H1 (cell line): ENCODE data around the gene CRYBG3. TPM values are rescaled to one million over a fixed set of nuclear protein-coding genes. Genes with fewer than 3 reads are reported as not detected.

Source experiments
- CTCF ChIA-PET: fragments of 300-600 bp; sonication (Branson Sonifier 250); formaldehyde crosslinking; loops from one replicate; lab custom pipeline; 2021; ENCODE audit not compliant: partially characterized antibody; lab: Charles Lee
- POLR2A ChIA-PET: fragments of 300-600 bp; sonication (Branson Sonifier 250); formaldehyde crosslinking; loops from one replicate; lab custom pipeline; 2021; ENCODE audit warnings: inconsistent platforms; ENCODE audit not compliant: partially characterized antibody; lab: Charles Lee
- DNase-seq, 2 experiments: peaks; one replicate each; pipeline versions ENCODE4 v3.0.0 to v3.0.0-alpha.2; 2010 to 2022; ENCODE audit warnings: low spot score in 2 of 2, low read depth in 1 of 2, mixed read lengths in 1 of 2
- FAIRE-seq: peaks from 2 replicates; lab custom pipeline; 2011; peaks lifted over from hg19 to GRCh38; lab: Jason Lieb, UNC
- H2AFZ ChIP-seq: 2 replicates; pipeline ENCODE4 v1.8.1; 2012; ENCODE audit warnings: low read length, inconsistent platforms
- H2AK5ac ChIP-seq: 2 replicates; pipeline ENCODE4 v1.6.1; 2013; ENCODE audit warnings: low read depth, low read length
- H2BK120ac ChIP-seq: replicated peaks from 2 replicates; pipeline ENCODE3; 2013; ENCODE audit warnings: low read depth, low read length, inconsistent platforms
- H2BK12ac ChIP-seq: 2 replicates; pipeline ENCODE4 v1.6.1; 2013; ENCODE audit warnings: low read depth, low read length
- H2BK15ac ChIP-seq: 2 replicates; pipeline ENCODE4 v1.6.1; 2013; ENCODE audit warnings: low read length
- H2BK20ac ChIP-seq: 2 replicates; pipeline ENCODE4 v1.6.1; 2013; ENCODE audit warnings: low read length
- H2BK5ac ChIP-seq: 2 replicates; pipeline ENCODE4 v1.6.1; 2013; ENCODE audit warnings: low read depth, low read length
- H3K14ac ChIP-seq: 2 replicates; pipeline ENCODE4 v1.6.1; 2013; ENCODE audit warnings: inconsistent platforms; ENCODE audit not compliant: insufficient read length
- H3K18ac ChIP-seq: 2 replicates; pipeline ENCODE4 v1.6.1; 2013; ENCODE audit warnings: low read length; ENCODE audit errors: extremely low read depth
- H3K23ac ChIP-seq: 2 replicates; pipeline ENCODE4 v1.6.1; 2013; ENCODE audit warnings: inconsistent platforms; ENCODE audit not compliant: insufficient read length
- H3K23me2 ChIP-seq: 2 replicates; pipeline ENCODE4 v1.6.1; 2013; ENCODE audit warnings: low read depth, low read length
- H3K27ac ChIP-seq: 2 replicates; pipeline ENCODE4 v1.6.1; 2011; ENCODE audit warnings: low read depth, low read length, inconsistent platforms
- H3K27me3 ChIP-seq, 4 experiments: replicated peaks in 1 of 4; 1 replicate in 1 of 4; 2 replicates in 3 of 4; pipeline versions ENCODE4 v1.6.1 to v1.8.1; 2011 to 2013; ENCODE audit warnings: low read length in 3 of 4, mild to moderate bottlenecking in 3 of 4, inconsistent platforms in 2 of 4, mixed read lengths in 2 of 4, moderate library complexity in 1 of 4; ENCODE audit not compliant: control insufficient read depth in 3 of 4, insufficient read depth in 3 of 4; ENCODE audit errors: extremely low read depth in 1 of 4
- H3K36me3 ChIP-seq, 4 experiments: 2 replicates each; pipeline versions ENCODE4 v1.6.1 to v1.8.1; 2011 to 2013; ENCODE audit warnings: mild to moderate bottlenecking in 4 of 4, low read length in 3 of 4, moderate library complexity in 2 of 4, control low read depth in 1 of 4, inconsistent platforms in 1 of 4; ENCODE audit not compliant: insufficient read depth in 4 of 4, control insufficient read depth in 2 of 4
- H3K4ac ChIP-seq: replicated peaks from 2 replicates; pipeline ENCODE3; 2013; ENCODE audit warnings: low read length, low read depth, mixed read lengths, inconsistent platforms; ENCODE audit not compliant: insufficient read length
- H3K4me1 ChIP-seq, 4 experiments: replicated peaks in 1 of 4; 1 replicate in 1 of 4; 2 replicates in 3 of 4; pipeline versions ENCODE4 v1.6.1 to v1.8.1; 2011 to 2013; ENCODE audit warnings: low read length in 3 of 4, inconsistent platforms in 2 of 4, mixed read lengths in 1 of 4; ENCODE audit not compliant: insufficient read depth in 4 of 4, control insufficient read depth in 3 of 4
- H3K4me2 ChIP-seq, 2 experiments: 2 replicates each; pipeline versions ENCODE4 v1.6.1 to v1.8.1; 2011 to 2013; ENCODE audit warnings: low read depth in 2 of 2, low read length in 2 of 2, control low read depth in 1 of 2, inconsistent platforms in 1 of 2, mild to moderate bottlenecking in 1 of 2; ENCODE audit not compliant: insufficient read depth in 1 of 2
- H3K4me3 ChIP-seq, 4 experiments: fragments of 200-600, 300-600 bp in 1 of 4; sonication (generic), shearing (Covaris generic), sonication (Bioruptor Twin) in 1 of 4; 2 replicates each; pipeline versions ENCODE4 v1.5.1 to v1.8.1; 2011 to 2016; ENCODE audit warnings: low read length in 4 of 4, low read depth in 3 of 4, control low read depth in 2 of 4, inconsistent platforms in 2 of 4, mild to moderate bottlenecking in 2 of 4, mixed read lengths in 1 of 4, moderate library complexity in 1 of 4; ENCODE audit not compliant: insufficient read depth in 2 of 4; ENCODE audit errors: extremely low read depth in 1 of 4
- H3K56ac ChIP-seq: replicated peaks from 2 replicates; pipeline ENCODE3; 2013; ENCODE audit warnings: low read depth, mild to moderate bottlenecking, mixed read lengths, low read length, inconsistent platforms; ENCODE audit not compliant: insufficient read length
- H3K79me1 ChIP-seq: 2 replicates; pipeline ENCODE4 v1.6.1; 2013; ENCODE audit warnings: low read depth, low read length, control low read depth
- H3K79me2 ChIP-seq, 2 experiments: 2 replicates each; pipeline versions ENCODE4 v1.6.1 to v1.8.1; 2012 to 2013; ENCODE audit warnings: low read length in 2 of 2, mild to moderate bottlenecking in 2 of 2, inconsistent platforms in 1 of 2; ENCODE audit not compliant: insufficient read depth in 2 of 2, control insufficient read depth in 1 of 2
- H3K9ac ChIP-seq, 4 experiments: replicated peaks in 1 of 4; 1 replicate in 1 of 4; 2 replicates in 3 of 4; pipeline versions ENCODE4 v1.6.1 to v1.8.1; 2011 to 2013; ENCODE audit warnings: low read depth in 3 of 4, low read length in 3 of 4, control low read depth in 2 of 4, mild to moderate bottlenecking in 2 of 4, moderate library complexity in 2 of 4, inconsistent platforms in 1 of 4; ENCODE audit errors: extremely low read depth in 1 of 4
- H3K9me3 ChIP-seq, 2 experiments: 2 replicates each; pipeline versions ENCODE4 v1.6.1 to v1.8.1; 2012 to 2013; ENCODE audit warnings: mild to moderate bottlenecking in 2 of 2, moderate library complexity in 2 of 2, control low read depth in 1 of 2, inconsistent platforms in 1 of 2, low read depth in 1 of 2, low read length in 1 of 2, mixed read lengths in 1 of 2; ENCODE audit not compliant: insufficient read depth in 2 of 2
- H4K20me1 ChIP-seq, 2 experiments: replicated peaks in 1 of 2; 2 replicates each; pipeline versions ENCODE3 to v1.8.1; 2011 to 2013; ENCODE audit warnings: inconsistent platforms in 2 of 2, low read length in 2 of 2, mild to moderate bottlenecking in 1 of 2; ENCODE audit not compliant: insufficient read depth in 2 of 2, control insufficient read depth in 1 of 2
- H4K5ac ChIP-seq: 2 replicates; pipeline ENCODE4 v1.6.1; 2013; ENCODE audit warnings: low read length, low read depth, mixed read lengths, inconsistent platforms; ENCODE audit not compliant: insufficient read length
- H4K8ac ChIP-seq: 2 replicates; pipeline ENCODE4 v1.8.0; 2013; ENCODE audit warnings: mild to moderate bottlenecking, moderate library complexity, low read length, inconsistent platforms; ENCODE audit not compliant: insufficient read depth; ENCODE audit errors: extremely low read depth
- H4K91ac ChIP-seq: replicated peaks from 2 replicates; pipeline ENCODE3; 2013; ENCODE audit warnings: low read length, mixed read lengths, inconsistent platforms; ENCODE audit not compliant: insufficient read length
- CHD2 ChIP-seq: IDR thresholded peaks from 2 replicates; pipeline ENCODE4 v1.6.1; 2012; ENCODE audit warnings: low read length, improper control_type of control experiment
- CTCF ChIP-seq, 3 experiments: IDR thresholded peaks; 1 replicate in 2 of 3; 2 replicates in 1 of 3; pipeline versions ENCODE4 v1.5.1 to v1.6.1; 2011; ENCODE audit warnings: low read length in 3 of 3, mild to moderate bottlenecking in 3 of 3, inconsistent platforms in 2 of 3, low read depth in 1 of 3, moderate library complexity in 1 of 3; ENCODE audit not compliant: insufficient read depth in 1 of 3; ENCODE audit errors: control extremely low read depth in 1 of 3
- EP300 ChIP-seq, 2 experiments: IDR thresholded peaks; 1 replicate in 1 of 2; 2 replicates in 1 of 2; pipeline ENCODE4 v1.6.1; 2011 to 2012; ENCODE audit warnings: low read depth in 2 of 2, low read length in 2 of 2, mild to moderate bottlenecking in 2 of 2, borderline replicate concordance in 1 of 2, inconsistent platforms in 1 of 2, moderate library complexity in 1 of 2
- KDM1A ChIP-seq: fragments of 200-600, 300-600 bp; sonication (generic); IDR thresholded peaks from 2 replicates; pipeline ENCODE4 v1.7.1; 2016; ENCODE audit warnings: mild to moderate bottlenecking, low read length, borderline replicate concordance
- KDM4A ChIP-seq: IDR thresholded peaks from one replicate; pipeline ENCODE4 v1.7.1; 2012; ENCODE audit warnings: low read depth, mild to moderate bottlenecking, moderate library complexity, low read length, inconsistent platforms; ENCODE audit not compliant: severe bottlenecking
- RAD21 ChIP-seq, 2 experiments: IDR thresholded peaks in 1 of 2; conservative IDR thresholded peaks in 1 of 2; 2 replicates each; pipeline ENCODE4 v1.6.1; 2011; ENCODE audit warnings: low read depth in 2 of 2, low read length in 2 of 2, improper control_type of control experiment in 1 of 2, inconsistent platforms in 1 of 2, mild to moderate bottlenecking in 1 of 2, moderate library complexity in 1 of 2
- WGBS, 2 experiments: shearing (Covaris generic) in 1 of 2; methylation state at CpG; one replicate each; pipeline versions ENCODE4 v1.1.6 to v1.1.7; 2013 to 2015; ENCODE audit warnings: low lambda C conversion rate in 2 of 2, mixed read lengths in 2 of 2, inconsistent platforms in 1 of 2, low coverage in 1 of 2, missing lambda C conversion rate in 1 of 2; ENCODE audit not compliant: insufficient replicate concordance in 2 of 2, insufficient coverage in 1 of 2, insufficient read length in 1 of 2; ENCODE audit errors: extremely low coverage in 1 of 2, missing lambda C conversion rate in 1 of 2; 5-methylcytosine and 5-hydroxymethylcytosine counted together
- polyA plus RNA-seq, 7 experiments: library from polyadenylated mRNA; depleted of rRNA in 3 of 7; stranded (reverse) in 5 of 7; unstranded in 2 of 7; fragments of >200 nt in 5 of 7; fragments of 200-250 nt in 2 of 7; gene quantifications; 1 replicate in 5 of 7; 2 replicates in 1 of 7; 4 replicates in 1 of 7; pipeline versions ENCODE4 v1.2.1 to v1.2.3, GENCODE V29; 2011 to 2013; ENCODE audit warnings: missing spikeins in 2 of 7, mixed read lengths in 2 of 7
- total RNA-seq: library from RNA; stranded (reverse); fragmentation: NEBNext Ultra II Directional; extraction: Animal tissue kit (Norgen Biotek cat#: 25700); gene quantifications from 2 replicates; pipeline ENCODE4 v1.2.1, GENCODE V29; 2021
- TF ChIP-seq, protein P1 (sequence below): IDR thresholded peaks from 2 replicates; pipeline ENCODE4 v1.6.1; 2011; ENCODE audit warnings: low read depth, mild to moderate bottlenecking, low read length; ENCODE audit not compliant: insufficient read depth

Gene CRYBG3
- total and polyA plus RNA-seq, 2 of the 8 experiments (the other 6 are each of a cell fraction or from before 2014, with no cell fraction given), result 2.1 to 8.0 TPM

- Histone ChIP-seq H3K79me1 (no peaks in the 10 kb centered on the region), H3K56ac (no peak overlapping the region), H3K23me2 (no peaks in the 10 kb centered on the region), H4K8ac (no peak overlapping the region), H3K4ac (no peak overlapping the region), H2AFZ (no peak overlapping the region), H3K14ac (no peak overlapping the region), H3K18ac (no peak overlapping the region), H3K4me1 (no peaks in the 10 kb centered on the region), H2BK15ac (no peak overlapping the region), H3K4me3 (no peak overlapping the region)
- POLR2A ChIA-PET, result interaction anchor here (1.6 kb wide), 1 partner anchor 13 kb away, joined by 4 read pairs; no protein-coding TSS in a partner anchor
- WGBS, 2 experiments, result 95% methylated on average over 9 of the region's 9 CpGs; no CpG with 5 or more reads in 1 of the 2 experiments
- TF ChIP-seq CHD2, result no peak
- TF ChIP-seq EP300 (IDR thresholded peaks at IDR 0.05; ENCODE audit: borderline replicate concordance in 1 of 2, low read depth in 2 of 2, low read length in 2 of 2), result no peak
- TF ChIP-seq KDM4A, result no peak
- TF ChIP-seq KDM1A, result no peak
- peak; percentile 30 to 35; a peak in 3 of 4 replicates for TF ChIP-seq RAD21 (IDR thresholded peaks at IDR 0.05 in 1 of 2, conservative IDR thresholded peaks at IDR 0.05 in 1 of 2; ENCODE audit: low read depth in 2 of 2, low read length in 2 of 2)
- TF ChIP-seq, protein P1, sequence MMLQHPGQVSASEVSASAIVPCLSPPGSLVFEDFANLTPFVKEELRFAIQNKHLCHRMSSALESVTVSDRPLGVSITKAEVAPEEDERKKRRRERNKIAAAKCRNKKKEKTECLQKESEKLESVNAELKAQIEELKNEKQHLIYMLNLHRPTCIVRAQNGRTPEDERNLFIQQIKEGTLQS, result no peak
- TF ChIP-seq CTCF (IDR thresholded peaks at IDR 0.05; ENCODE audit: control extremely low read depth in 1 of 3, insufficient read depth in 1 of 3, low read depth in 1 of 3, low read length in 3 of 3), result peak in 2 of 3 experiments; percentile 19 to 25; a peak in 2 of 4 replicates
- TF ChIP-seq, all 59 proteins: peak for 2
- Histone ChIP-seq H3K27ac (no peak overlapping the region), H3K27me3 (no peaks in the 10 kb centered on the region), H2BK120ac (no peak overlapping the region), H3K9me3 (no peaks in the 10 kb centered on the region), H3K36me3 (peaks cover 0 to 4% (median 0%) of the 10 kb centered on the region in 4 experiments; a peak in 2 of 8 replicates), H4K5ac (no peak overlapping the region), H3K79me2 (no peaks in the 10 kb centered on the region), H2BK5ac (no peak overlapping the region), H3K9ac (no peak overlapping the region), H3K4me2 (no peak overlapping the region), H2BK20ac (no peak overlapping the region), H4K91ac (no peak overlapping the region), H2AK5ac (no peak overlapping the region), H4K20me1 (no peaks in the 10 kb centered on the region), H2BK12ac (no peak overlapping the region), H3K23ac (no peak overlapping the region)
- CTCF ChIA-PET, result interaction anchor here (0.7 to 2.5 kb wide), 7 partner anchors 9 to 69 kb away, joined by 3 to 9 read pairs (median 5); no protein-coding TSS in a partner anchor
- FAIRE-seq (no peak), DNase-seq (no peak)
Observed at GRCh38 chr3:97954228-97954827, 132.5 kb downstream of the CRYBG3 start.
